ENCODE data around the gene ZW10.

ZW10 gene

DNA sequence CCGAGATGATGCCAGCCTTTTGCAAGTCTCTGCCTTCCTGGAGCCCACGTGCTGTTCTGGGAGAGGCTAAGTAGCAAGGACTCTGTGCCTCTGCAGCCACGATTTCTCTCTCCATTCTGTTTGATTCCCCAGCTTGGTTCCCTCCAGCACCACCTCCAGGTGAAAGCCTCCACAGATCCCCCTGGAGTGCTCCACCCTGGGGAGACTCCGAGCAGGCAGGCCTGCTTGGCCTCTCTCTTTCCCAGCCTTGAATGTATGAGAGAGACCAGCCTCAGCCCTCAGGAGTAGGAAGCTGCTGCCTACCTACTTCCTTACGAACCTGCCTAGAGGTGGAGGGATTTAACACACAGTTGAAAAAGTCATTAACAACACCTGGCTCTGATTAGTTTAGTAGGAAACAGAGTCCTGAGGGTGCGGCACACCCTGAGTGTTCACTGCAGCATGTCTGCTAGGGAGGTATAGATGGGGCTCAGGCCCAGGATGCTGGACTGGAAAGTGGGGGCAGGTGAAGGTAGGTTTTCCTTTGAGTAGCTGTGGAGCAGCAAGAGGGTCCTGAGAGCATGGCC is 89.9 kb downstream of the ZW10 start:
- Mint-ChIP-seq H3K27ac (no peak overlapping the region), H3K4me1 (ENCODE audit: low read depth in 2 of 2) (no peaks in the 10 kb centered on the region), H3K36me3 (ENCODE audit: insufficient read depth) (no peaks in the 10 kb centered on the region), H3K4me3 (no peak overlapping the region), H3K9me3 (no peaks in the 10 kb centered on the region), H3K27me3 (peaks cover 22 to 38% of the 10 kb centered on the region in 2 donors)
- ATAC-seq (replicated peaks) = no peak
- DNase-seq = no peak

Data from effector memory CD8-positive, alpha-beta T cell (primary cell).